IPS-18c (cell line): ENCODE data around the gene CDK5R1.

Source experiments
- H3K4me3 ChIP-seq: 2 replicates; pipeline ENCODE4 v1.7.0; 2013; ENCODE audit warnings: low read depth, mild to moderate bottlenecking, low read length, moderate library complexity; ENCODE audit not compliant: insufficient read depth
- H3K9me3 ChIP-seq: one replicate; pipeline ENCODE4 v1.6.1; 2013; ENCODE audit warnings: mild to moderate bottlenecking, low read length, moderate library complexity; ENCODE audit not compliant: control insufficient read depth, insufficient read depth

Gene CDK5R1

DNA sequence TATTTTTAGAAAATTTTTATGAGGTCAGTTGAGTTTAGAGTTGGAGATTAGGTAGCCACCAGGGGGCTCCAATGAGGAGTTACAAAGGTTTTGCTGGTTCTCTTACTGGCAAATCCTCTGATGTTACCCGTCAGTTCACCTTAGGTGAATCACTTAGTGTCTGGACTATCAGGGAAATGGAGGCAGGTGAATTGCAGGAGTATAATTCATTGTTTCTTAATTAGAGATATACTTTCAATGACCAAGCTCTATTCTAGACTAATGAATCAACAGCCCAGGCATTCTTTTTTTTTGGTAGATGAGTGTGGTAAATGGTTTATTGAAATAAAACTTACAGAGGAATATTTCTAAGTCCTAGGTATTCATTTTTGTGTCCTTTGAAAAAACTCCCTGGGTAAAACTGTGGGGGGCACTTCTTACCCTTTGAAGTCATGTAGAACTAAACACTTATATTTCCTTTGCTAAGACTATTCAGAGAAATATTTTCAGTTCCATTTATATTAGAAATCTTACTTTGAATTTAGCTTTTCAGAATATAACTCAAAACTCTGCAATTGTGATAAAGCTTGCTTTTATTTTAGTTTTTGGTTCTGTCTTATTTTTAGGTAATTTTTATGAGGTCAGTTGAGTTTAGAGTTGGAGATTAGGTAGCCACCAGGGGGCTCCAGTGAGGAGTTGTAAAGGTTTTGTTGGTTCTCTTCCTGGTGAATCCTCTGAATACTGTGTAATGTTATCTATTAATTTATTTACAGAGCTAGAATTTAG lies 24.8 kb upstream of the CDK5R1 start:
- H3K9me3 ChIP-seq = no peaks in the 10 kb centered on the region
- H3K4me3 ChIP-seq = no peak overlapping the region

DNA sequence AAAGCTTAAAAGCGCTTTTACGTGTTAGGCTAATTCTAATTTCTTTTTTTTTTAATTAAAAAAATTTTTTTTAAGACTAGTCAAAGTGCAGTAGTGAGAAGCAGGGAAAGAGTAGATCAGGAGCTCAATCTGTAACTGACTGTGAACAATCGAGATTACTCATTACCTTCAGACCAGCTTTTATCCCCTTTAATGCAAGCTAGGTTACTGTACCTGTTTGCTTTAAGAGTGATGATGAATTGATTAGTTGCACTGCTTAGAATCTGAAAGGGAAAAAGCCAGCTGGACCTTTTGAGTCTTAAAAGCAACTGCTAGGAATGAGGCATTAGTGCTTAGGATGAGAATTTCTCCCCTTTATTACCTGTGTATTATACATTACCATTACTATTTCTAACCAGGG lies 23.5 kb upstream of the CDK5R1 start:
- no peaks in the 10 kb centered on the region for H3K9me3 ChIP-seq
- H3K4me3 ChIP-seq = no peak overlapping the region

DNA sequence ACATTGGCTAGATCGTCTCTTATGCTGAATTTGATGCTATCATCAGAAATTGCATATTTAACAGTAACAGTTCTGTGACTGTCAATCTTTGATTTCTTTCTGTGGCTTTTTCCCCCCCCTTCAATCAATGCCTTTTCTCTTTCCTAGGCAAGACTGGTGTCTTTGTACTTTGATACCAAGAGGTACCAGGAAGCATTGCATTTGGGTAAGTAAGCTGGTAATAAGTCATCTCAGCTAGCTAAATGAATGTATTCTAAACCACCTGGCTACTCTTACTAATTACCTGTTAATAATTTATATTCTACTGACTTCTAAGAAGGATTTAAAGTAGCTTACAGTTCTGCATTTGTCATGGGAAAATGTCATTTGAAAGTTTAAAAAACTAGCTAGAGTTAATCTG lies 22.4 kb upstream of the CDK5R1 start:
- H3K9me3 ChIP-seq = no peaks in the 10 kb centered on the region
- H3K4me3 ChIP-seq = no peak overlapping the region

DNA sequence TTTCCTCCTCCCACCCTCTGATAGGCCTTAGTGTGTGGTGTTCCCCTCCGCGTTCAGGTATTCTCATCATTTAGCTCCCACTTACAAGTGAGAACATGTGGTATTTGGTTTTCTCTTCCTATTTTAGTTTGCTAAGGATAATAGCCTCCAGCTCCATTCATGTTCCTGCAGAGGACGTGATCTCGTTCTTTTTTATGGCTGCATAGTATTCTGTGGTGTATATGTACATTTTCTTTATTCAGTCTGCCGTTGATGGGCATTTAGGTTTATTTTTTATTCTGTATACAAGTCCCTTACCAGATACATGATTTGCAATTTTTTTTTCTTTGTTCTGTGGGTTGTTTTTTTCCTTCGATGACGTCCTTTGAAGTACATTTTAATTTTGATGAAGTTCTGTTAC lies 18.8 kb upstream of the CDK5R1 start:
- Histone ChIP-seq H3K9me3 (no peaks in the 10 kb centered on the region), H3K4me3 (no peak overlapping the region)

DNA sequence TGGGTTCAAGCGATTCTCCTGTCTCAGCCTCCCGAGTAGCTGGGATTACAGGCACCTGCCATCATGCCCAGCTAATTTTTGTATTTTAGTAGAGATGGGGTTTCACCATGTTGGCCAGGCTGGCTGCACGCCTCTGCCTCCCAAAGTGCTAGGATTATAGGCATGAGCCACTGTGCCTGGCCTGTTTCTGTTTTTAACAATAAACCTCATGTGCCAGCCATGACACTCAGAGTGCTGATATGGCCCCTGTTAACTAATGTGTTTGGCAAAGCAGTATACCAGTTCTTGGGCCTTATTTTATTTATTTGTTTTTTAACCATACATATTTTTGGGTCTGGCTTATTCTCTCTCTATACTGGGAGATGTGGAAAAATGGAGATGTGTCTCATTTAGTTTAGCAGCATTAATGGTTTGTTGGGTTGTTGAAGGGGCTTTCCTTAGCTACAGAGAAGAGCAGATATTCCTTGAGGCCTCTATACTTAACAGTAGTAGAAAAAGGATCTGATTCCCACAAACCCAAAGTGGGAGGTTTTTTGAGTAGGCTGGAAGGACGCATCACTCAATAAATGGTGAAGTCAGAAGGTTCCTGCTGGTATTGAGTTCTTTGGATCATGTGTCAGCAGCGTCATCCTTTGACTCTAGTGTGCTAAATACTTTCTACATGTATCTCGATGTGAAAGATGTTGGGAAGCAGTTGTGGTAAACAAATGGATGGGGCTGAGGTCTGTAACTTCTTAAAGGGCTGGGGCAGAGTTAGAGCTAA lies 16.2 kb upstream of the CDK5R1 start:
- H3K4me3 ChIP-seq = no peak overlapping the region

DNA sequence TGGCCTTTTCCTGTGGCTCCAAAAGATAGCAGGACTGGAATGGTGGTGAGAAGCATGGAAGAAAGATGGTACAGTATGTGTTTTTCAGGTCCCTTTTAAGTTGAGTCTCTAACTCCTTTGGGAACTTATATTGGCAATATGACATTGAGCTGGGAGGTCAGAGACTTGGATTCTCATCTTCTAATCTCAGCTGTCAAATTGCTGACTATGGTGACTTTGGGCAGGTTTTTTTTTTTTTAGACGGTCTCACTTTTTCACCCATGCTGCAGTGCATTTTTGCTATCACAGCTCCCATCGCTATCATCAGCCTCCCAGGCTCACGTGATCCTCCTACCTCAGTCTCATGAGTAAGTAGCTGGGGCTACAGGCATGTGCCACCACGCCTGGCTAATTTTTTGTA lies 15.1 kb upstream of the CDK5R1 start:
- Histone ChIP-seq H3K4me3 (no peak overlapping the region), H3K9me3 (no peaks in the 10 kb centered on the region)

More for the DNA sequence above, 16.2 kb upstream of the CDK5R1 start:
- no peaks in the 10 kb centered on the region for H3K9me3 ChIP-seq

DNA sequence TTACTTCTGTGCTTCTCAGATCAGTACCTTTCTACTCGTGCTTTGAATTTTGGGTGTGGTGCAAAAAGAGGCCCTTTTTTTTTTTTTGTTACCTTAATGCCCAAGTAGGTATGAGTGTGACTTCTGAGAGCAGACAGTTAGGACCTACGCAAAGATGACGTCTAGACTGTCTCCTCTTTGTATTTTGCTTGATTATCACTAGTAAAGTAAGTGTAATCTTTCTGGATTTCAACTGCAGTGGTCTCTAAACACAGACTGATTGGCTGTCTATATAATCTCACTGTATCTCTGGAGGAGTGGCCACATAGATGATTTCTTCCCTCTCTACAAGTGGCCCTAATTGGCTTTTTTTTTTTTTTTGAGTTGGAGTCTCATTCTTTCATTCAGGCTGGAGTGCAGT lies 11.5 kb upstream of the CDK5R1 start:
- Histone ChIP-seq H3K4me3 (no peak overlapping the region), H3K9me3 (no peaks in the 10 kb centered on the region)

DNA sequence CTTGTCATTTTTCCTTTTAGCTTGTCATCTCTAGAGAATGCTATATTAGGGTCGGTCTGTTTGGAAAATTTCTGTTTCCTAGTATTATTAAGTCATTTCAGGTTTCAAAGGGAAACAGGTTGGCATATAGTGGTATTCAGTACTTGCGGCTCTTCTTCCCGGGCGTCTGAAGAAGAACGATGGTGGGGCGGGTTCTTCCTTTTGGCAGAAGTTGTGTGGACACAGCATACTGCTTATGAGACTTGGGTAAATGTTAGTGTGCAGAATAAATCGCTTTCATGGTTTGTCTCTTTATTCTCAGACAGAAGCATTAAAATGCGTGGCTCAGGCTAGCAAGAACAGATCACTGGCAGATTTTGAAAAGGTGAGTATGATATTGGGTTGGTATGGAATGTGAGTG lies 9.6 kb upstream of the CDK5R1 start:
- Histone ChIP-seq H3K9me3 (no peaks in the 10 kb centered on the region), H3K4me3 (no peak overlapping the region)

DNA sequence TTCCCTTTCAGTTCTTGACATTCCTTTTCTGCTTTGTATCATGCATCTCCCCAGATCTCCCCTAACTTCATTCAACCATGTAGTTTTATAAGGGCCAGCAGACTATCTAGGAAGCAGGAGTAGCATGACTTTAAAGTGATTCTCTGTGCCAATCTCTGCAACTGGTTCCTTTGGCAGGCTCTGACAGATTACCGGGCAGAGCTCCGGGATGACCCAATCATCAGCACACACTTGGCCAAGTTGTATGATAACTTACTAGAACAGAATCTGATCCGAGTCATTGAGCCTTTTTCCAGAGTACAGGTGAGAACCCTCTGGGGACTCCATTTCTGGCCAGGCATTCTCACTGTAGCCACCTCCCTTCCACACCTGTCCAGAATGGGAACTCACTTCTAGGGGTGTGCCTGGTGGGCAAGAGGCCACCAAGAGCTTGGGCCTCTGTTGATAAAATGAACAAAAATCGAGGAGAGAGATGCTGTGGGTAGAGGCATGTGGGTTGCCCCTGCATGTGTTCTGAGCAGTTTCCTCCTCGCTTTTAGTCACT lies 7.6 kb upstream of the CDK5R1 start:
- Histone ChIP-seq H3K9me3 (no peaks in the 10 kb centered on the region), H3K4me3 (no peak overlapping the region)

DNA sequence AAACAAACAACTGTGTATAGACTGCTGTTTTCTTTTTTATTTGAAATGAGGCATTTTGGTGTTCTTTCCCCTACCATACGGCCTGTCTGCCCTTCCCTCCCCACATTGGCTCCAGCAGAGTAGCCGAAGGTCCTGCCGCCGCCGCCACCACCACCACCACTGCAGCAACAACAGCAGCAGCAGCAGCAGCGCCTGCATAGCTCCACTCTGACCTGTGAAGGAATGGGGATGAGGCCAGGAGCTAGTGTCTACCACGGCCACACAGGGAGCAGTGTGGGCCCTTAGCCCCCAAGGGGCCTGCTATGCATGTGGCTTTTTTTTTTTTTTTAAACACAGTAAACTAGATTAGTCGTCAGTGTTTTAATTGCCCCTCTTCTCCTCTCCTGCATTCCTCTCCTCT lies 5.6 kb upstream of the CDK5R1 start:
- Histone ChIP-seq H3K4me3 (no peak overlapping the region), H3K9me3 (no peaks in the 10 kb centered on the region)

DNA sequence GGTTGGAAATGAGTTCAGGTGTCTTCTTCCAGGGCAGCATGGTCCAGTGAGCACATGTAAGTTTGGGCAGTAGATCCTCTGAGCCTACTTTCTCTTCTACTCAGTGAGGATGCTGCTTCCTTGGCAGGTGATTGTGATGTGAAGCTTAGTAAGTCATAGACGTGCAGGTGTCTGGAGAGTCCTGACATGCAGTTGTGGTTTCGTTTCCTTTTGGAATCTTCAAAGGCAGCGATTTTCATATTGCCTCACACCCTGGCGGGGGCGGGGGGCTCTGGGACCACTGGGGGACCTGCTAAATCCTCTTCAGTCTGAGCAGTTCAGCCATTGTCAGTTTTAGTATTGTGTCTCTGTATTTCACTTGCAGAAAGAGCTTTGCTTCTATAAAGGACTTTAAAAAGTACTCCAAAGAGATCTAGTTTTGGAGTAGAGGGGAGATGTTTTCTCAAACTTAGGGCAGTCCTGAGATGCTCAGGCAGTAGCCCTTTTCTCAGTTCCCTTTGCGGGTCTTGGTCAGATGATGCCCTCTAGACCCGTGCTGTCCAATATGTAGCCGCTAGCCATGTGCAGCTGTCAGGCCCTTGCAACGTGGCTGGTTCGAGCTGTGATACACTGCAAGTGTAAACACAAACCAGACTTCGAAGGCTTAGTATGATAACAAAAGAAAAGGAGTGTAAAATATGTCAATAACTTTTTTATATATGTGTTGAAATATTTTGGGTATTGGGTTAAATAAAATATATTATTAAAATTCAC lies 4.0 kb upstream of the CDK5R1 start:
- H3K9me3 ChIP-seq = no peaks in the 10 kb centered on the region
- H3K4me3 ChIP-seq = no peak overlapping the region

DNA sequence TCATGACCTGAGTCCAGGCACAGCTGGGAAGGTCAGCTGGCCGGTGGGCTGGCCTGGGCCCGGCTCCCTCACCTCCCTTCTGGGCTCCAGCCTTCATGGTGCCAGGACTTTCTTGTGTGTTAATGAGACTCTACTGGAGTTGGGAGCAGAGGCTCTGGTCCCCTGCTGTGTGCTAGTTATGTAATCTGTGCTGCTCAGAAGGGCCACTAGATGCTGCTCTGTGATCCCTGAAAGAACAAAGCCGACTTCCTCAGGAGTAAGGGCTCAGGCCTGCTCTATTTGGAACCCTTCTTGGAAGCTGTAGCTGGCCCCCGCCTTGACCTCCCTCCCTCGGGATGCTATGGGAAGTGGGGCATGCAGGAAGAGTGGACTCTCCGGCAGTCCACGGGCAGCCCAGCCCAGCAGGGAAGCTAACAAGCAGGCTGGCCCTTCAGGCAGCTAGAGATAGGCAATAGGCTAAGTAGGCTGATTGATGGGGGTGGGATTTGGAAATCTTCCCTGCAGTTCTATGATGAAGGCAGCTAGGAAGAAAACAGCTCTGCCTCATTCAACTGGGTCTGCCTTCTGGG lies 3.3 kb upstream of the CDK5R1 start:
- Histone ChIP-seq H3K4me3 (peak overlapping the region; percentile 15), H3K9me3 (no peaks in the 10 kb centered on the region)

DNA sequence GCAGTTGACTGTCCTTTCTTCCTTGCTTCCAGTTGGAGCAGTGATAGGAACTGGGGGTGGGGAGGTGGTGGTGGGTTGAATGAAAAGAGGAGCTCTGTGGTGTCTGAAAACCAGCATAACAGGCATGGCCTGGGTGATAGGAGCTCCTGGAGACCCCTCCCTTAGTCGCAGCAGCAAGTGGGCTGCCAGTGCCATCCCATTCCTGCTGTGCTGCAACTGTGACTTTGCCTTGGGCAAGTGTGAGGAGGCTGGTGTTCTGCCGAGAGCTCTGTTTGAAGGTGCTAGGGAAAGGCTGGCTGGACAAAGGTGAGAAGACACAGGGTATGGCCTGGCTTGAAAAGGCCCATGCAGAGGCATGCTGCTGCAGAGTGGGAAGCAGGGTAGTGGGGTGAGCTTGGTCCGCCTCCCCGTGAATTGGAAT lies 2.7 kb upstream of the CDK5R1 start:
- Histone ChIP-seq H3K4me3 (peak overlapping the region; percentile 15), H3K9me3 (no peaks in the 10 kb centered on the region)

DNA sequence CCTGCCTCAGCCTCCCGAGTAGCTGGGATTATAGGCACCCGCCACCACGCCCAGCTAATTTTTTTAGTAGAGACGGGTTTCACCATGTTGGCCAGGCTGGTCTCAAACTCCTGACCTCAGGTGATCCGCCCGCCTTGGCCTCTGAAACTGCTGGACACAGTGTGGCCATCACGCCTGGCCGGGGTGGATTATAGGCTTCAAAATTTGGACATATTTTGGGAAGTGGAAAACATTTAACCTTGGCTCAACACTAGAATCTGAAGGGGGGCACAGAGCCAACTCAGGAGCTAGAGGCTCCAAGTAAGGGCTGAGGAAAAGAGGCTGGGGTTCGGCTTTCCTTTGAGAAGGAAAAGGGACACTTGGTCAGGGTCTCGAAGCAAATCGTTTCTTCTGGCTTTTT lies 2.2 kb upstream of the CDK5R1 start:
- H3K9me3 ChIP-seq = no peaks in the 10 kb centered on the region
- no peak overlapping the region for H3K4me3 ChIP-seq

DNA sequence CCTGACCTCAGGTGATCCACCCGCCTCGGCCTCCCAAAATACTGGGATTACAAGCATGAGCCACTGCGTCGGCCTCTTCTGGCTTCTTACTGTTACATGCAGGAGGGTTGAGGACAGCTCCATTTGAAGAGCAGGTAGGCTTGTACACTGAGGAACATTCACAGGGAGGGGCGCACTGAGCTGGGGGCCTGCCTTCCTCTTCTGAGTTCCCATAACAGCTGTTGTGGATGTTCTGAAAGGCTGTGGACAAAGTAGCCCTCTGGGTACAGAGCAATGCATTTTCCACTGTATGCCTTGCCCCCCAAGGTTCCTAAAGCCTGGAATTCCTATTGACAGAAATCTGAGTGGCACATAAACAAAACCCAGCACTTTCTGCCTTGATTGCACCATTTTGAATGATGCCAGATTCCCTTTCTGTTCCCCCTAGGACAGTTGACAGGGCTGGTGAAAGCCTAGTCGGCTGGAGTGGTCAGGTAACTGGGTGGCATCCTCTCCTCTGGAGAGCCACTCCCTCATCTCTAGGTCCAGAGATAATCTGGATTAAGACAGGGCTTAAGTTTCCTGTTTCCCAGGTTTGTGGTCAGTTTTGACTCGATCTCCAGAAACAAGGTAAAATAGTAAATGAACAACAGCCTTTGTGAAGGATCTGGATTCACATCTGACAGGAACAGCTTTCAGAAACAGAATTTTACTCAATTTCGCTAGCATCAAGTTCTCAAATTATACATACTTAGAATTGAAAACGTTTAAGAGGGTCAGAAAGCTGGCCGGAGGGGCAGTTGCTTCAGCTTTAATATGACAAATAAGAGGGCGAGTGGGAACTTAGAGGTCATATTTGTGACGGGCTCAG lies 1.3 kb upstream of the CDK5R1 start:
- Histone ChIP-seq H3K9me3 (no peaks in the 10 kb centered on the region), H3K4me3 (no peak overlapping the region; the same call in 1 of the 2 replicates)

DNA sequence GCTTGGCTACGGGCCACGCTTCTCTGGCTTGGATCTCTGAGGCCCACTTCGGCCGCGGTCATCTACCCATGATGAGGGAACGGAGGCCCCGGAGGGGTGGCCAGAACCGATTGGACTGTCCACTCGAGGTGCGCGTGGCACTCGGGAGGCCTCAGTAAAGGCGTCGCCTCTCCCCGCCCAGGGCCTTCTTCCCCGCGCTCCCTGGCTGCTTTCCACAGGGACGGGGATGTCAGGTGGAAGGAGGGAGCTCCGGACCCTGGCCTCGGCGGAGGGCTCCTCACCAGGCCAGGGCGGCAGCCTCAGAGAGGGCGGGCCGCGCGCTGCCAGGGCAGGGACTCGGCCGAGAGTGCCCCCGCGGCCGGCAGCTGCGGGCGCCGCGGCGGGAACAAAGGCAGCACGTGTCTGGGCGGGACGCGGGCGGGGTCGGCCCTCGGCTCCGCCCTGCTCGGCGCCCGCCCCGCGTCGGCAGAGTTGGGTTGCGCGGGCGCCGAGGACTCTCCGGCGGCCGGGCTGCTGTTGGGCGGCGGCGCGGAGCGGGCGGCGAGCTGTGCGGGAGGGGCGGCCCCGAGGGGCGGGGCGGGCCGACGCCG lies 587 bp upstream of the CDK5R1 start:
- Histone ChIP-seq H3K4me3 (peak overlapping the region; percentile 62; the same call in 1 of the 2 replicates), H3K9me3 (no peaks in the 10 kb centered on the region)
